ENCODE results near the gene ARL6IP5. TPM values are rescaled to one million over a fixed set of nuclear protein-coding genes. Genes with fewer than 3 reads are reported as not detected.

The ARL6IP5 gene
- total and polyA plus RNA-seq, 9 of the 15 experiments (the other 6 are each of a cell fraction or from before 2014, with no cell fraction given) = 10.3 to 54.0 (median 12.7) TPM

DNA sequence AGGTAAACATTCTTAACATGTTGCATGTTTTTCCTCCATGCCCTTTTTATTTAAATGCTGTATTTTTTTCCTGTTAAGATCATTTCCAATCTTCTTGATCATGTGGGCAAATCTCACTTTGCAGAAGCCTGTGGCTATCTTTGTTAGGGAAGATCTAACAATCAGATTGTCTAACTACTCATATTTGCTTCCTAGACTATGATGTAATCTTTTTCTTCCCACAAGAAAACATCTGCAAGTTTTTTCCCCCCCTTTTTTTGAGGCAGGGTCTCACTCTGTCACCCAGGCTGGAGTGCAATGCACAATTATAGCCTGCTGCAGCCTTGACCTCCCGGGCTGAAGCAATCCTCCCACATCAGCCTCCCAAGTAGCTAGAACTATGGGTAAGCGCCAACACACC is 52.7 kb downstream of the ARL6IP5 start:
- H3K4me2 ChIP-seq (ENCODE audit: insufficient read depth, low read length) = no peak overlapping the region
- no peak overlapping the region for H3K27ac ChIP-seq (ENCODE audit: extremely low read depth, low read depth, low read length)
- intact Hi-C loops (cut with micrococcal nuclease) = no loop called here
- no peaks in the 10 kb centered on the region for H4K20me1 ChIP-seq (replicated peaks; ENCODE audit: control insufficient read depth, insufficient read depth, low read length)
- no peaks in the 10 kb centered on the region for H3K36me3 ChIP-seq (ENCODE audit: control insufficient read depth, insufficient read depth, low read length)
- BruUV-seq (replicated peaks) = no TSS peak
- no peaks in the 10 kb centered on the region for H3K9me1 ChIP-seq (ENCODE audit: control insufficient read depth, insufficient read depth, low read length)
- H3K79me2 ChIP-seq (ENCODE audit: control insufficient read depth, insufficient read depth, low read length) = no peaks in the 10 kb centered on the region
- TF ChIP-seq ATF7 (IDR thresholded peaks at IDR 0.05) (peak; percentile 55; the same call in 1 of the 2 replicates), PRPF4 (IDR thresholded peaks at IDR 0.05; ENCODE audit: insufficient read depth, low read depth, low read length, poor library complexity, severe bottlenecking) (no peak)
- FAIRE-seq (no peak), ATAC-seq (no peak), DNase-seq (ENCODE audit: extremely low read depth in 1 of 4, low spot score in 3 of 4) (no peak)
- no peak overlapping the region for H3K9ac ChIP-seq (ENCODE audit: insufficient read depth in 1 of 2, low read depth in 2 of 2, low read length in 2 of 2)
- H2AFZ ChIP-seq (ENCODE audit: low read depth, low read length) = no peak overlapping the region
- H3K27me3 ChIP-seq (ENCODE audit: control insufficient read depth in 2 of 2, insufficient read depth in 2 of 2, low read length in 2 of 2) = no peaks in the 10 kb centered on the region; a peak in 1 of 5 replicates
- ChIA-PET CTCF (ENCODE audit: low intra/inter-chr PET ratio) (no interaction called here), POLR2A (no interaction called here)
- H3K9me3 ChIP-seq (replicated peaks; ENCODE audit: control insufficient read depth, insufficient read depth, low read depth, low read length) = no peaks in the 10 kb centered on the region
- H3K4me3 ChIP-seq = no peak overlapping the region
- 0% methylated on average over 1 of the region's 2 CpGs for WGBS (ENCODE audit: insufficient coverage, low coverage, missing lambda C conversion rate)
- peaks cover 0 to 4% of the 10 kb centered on the region in 2 experiments; a peak in 2 of 5 replicates for H3K4me1 ChIP-seq (replicated peaks in 1 of 2; ENCODE audit: control insufficient read depth in 2 of 2, insufficient read depth in 2 of 2, low read length in 2 of 2)
- in situ Hi-C loops (cut with MboI) = no loop called here

DNA sequence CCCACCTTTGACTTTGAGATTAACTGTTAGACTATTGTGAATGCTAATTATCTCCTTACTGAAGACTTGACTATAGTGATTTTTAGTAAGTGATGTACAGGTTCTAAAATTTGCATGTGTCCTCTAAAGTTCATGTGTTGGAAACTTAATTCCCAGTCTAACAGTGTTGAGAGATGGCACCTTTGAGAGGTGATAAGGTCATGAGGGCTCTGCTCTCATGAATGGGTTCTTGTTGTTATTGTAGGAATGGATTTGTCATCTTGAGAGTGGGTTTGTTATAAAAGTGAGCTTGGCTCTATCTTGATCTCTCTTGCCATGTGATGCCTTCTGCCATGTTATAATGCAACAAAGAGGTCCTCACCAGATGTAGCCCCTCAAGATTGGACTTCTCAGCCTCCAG is 56.6 kb downstream of the ARL6IP5 start:
- Histone ChIP-seq H3K36me3 (ENCODE audit: control insufficient read depth, insufficient read depth, low read length) (no peaks in the 10 kb centered on the region), H3K9ac (ENCODE audit: insufficient read depth in 1 of 2, low read depth in 2 of 2, low read length in 2 of 2) (no peak overlapping the region), H3K4me3 (no peak overlapping the region), H3K9me1 (ENCODE audit: control insufficient read depth, insufficient read depth, low read length) (no peaks in the 10 kb centered on the region), H3K27me3 (ENCODE audit: control insufficient read depth in 2 of 2, insufficient read depth in 2 of 2, low read length in 2 of 2) (no peaks in the 10 kb centered on the region; a peak in 1 of 5 replicates), H4K20me1 (replicated peaks; ENCODE audit: control insufficient read depth, insufficient read depth, low read length) (no peaks in the 10 kb centered on the region), H3K4me1 (replicated peaks in 1 of 2; ENCODE audit: control insufficient read depth in 2 of 2, insufficient read depth in 2 of 2, low read length in 2 of 2) (peaks cover 0 to 27% of the 10 kb centered on the region in 2 experiments; a peak in 2 of 5 replicates), H3K9me3 (replicated peaks; ENCODE audit: control insufficient read depth, insufficient read depth, low read depth, low read length) (no peaks in the 10 kb centered on the region), H2AFZ (ENCODE audit: low read depth, low read length) (no peak overlapping the region), H3K79me2 (ENCODE audit: control insufficient read depth, insufficient read depth, low read length) (no peaks in the 10 kb centered on the region), H3K27ac (ENCODE audit: extremely low read depth, low read depth, low read length) (no peak overlapping the region), H3K4me2 (ENCODE audit: insufficient read depth, low read length) (no peak overlapping the region)
- intact Hi-C loops (cut with micrococcal nuclease) (no loop called here), in situ Hi-C loops (cut with MboI) (no loop called here)
- TF ChIP-seq, protein P1, sequence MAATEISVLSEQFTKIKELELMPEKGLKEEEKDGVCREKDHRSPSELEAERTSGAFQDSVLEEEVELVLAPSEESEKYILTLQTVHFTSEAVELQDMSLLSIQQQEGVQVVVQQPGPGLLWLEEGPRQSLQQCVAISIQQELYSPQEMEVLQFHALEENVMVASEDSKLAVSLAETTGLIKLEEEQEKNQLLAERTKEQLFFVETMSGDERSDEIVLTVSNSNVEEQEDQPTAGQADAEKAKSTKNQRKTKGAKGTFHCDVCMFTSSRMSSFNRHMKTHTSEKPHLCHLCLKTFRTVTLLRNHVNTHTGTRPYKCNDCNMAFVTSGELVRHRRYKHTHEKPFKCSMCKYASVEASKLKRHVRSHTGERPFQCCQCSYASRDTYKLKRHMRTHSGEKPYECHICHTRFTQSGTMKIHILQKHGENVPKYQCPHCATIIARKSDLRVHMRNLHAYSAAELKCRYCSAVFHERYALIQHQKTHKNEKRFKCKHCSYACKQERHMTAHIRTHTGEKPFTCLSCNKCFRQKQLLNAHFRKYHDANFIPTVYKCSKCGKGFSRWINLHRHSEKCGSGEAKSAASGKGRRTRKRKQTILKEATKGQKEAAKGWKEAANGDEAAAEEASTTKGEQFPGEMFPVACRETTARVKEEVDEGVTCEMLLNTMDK (IDR thresholded peaks at IDR 0.05; ENCODE audit: borderline replicate concordance, insufficient read depth, low read depth, low read length, poor library complexity, severe bottlenecking) = no peak
- TF ChIP-seq L3MBTL2 (IDR thresholded peaks at IDR 0.05) (no peak), POLR2AphosphoS5 (IDR thresholded peaks at IDR 0.05; ENCODE audit: control insufficient read depth, insufficient read depth, low read depth, low read length) (no peak), ESRRA (IDR thresholded peaks at IDR 0.05; ENCODE audit: borderline replicate concordance, low read depth) (no peak), RUNX1 (IDR thresholded peaks at IDR 0.05; ENCODE audit: low read depth) (no peak)
- ChIA-PET CTCF (ENCODE audit: low intra/inter-chr PET ratio) (no interaction called here), POLR2A (no interaction called here)
- FAIRE-seq = no peak
- no TSS peak for BruUV-seq (replicated peaks)
- ATAC-seq = no peak
- DNase-seq (ENCODE audit: extremely low read depth in 1 of 4, low spot score in 3 of 4) = no peak

All from K562 (cell line).